Measurements from ENCODE around the gene ASAH2. TPM values are rescaled to one million over a fixed set of nuclear protein-coding genes. Genes with fewer than 3 reads are reported as not detected.
"Not testable (repeated sequence)": the region's sequence is repeated elsewhere in the genome, so short reads cannot be mapped to it uniquely, and the experiment has no call there.

ASAH2 gene
- total RNA-seq, 4 donors from 2014 or later: 0.76 to 1.6 TPM; not detected in 2

DNA sequence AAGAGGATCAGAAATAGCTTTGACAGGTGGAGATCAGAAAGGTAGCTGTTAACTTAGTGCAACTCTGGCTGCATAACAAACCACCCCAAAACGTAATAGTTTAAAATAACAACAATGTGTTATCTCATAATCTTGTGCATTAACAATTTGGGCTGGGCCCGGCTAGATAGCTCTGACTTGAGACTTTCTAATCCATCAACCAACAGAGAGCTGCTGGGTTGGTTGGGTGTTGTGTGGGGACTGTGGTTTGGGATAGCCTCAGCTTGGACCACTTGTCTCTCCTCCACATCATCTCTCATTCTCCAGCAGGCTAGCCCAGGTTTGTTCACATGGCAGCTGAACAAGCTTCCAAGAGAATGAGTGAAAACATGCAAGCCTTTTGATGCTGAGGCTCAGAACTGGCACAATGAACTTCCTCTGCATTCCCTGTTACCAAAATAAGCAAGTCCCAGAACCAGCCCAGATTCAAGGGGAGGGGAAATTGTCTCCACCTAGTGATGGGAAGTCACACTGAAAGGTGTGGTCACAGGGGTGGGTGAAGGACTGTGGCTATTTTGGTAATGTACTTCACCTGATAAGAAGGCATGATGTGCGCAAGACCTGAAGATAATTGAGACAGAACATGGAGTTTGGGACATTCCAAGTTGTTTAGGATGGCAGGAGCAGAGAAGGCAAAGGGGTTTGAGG is 20.4 kb upstream of the ASAH2 start:
- no peaks in the 10 kb centered on the region for H3K9me3 ChIP-seq
- H3K27ac ChIP-seq: no peak overlapping the region
- no peak for TF ChIP-seq POLR2A (IDR thresholded peaks at IDR 0.05)
- TF ChIP-seq, protein P1, sequence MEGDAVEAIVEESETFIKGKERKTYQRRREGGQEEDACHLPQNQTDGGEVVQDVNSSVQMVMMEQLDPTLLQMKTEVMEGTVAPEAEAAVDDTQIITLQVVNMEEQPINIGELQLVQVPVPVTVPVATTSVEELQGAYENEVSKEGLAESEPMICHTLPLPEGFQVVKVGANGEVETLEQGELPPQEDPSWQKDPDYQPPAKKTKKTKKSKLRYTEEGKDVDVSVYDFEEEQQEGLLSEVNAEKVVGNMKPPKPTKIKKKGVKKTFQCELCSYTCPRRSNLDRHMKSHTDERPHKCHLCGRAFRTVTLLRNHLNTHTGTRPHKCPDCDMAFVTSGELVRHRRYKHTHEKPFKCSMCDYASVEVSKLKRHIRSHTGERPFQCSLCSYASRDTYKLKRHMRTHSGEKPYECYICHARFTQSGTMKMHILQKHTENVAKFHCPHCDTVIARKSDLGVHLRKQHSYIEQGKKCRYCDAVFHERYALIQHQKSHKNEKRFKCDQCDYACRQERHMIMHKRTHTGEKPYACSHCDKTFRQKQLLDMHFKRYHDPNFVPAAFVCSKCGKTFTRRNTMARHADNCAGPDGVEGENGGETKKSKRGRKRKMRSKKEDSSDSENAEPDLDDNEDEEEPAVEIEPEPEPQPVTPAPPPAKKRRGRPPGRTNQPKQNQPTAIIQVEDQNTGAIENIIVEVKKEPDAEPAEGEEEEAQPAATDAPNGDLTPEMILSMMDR (IDR thresholded peaks at IDR 0.05): no peak
- DNase-seq: no peak
- H3K36me3 ChIP-seq: no peaks in the 10 kb centered on the region
- intact Hi-C loops (cut with DNase I; ENCODE audit: low total_unique reads): no loop called here
- no peaks in the 10 kb centered on the region for H3K4me1 ChIP-seq
- H3K27me3 ChIP-seq: no peaks in the 10 kb centered on the region
- H3K4me3 ChIP-seq: no peak overlapping the region

DNA sequence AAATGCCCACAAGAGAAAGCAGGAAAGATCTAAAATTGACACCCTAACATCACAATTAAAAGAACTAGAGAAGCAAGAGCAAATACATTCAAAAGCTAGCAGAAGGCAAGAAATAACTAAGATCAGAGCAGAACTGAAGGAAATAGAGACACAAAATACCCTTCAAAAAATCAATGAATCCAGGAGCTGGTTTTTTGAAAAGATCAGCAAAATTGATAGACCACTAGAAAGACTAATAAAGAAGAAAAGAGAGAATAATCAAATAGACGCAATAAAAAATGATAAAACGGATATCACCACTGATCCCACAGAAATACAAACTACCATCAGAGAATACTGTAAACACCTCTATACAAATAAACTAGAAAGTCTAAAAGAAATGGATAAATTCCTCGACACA is 16.6 kb upstream of the ASAH2 start:
- H3K4me1 ChIP-seq; H3K9me3 ChIP-seq; H3K27me3 ChIP-seq; H3K36me3 ChIP-seq; H3K27ac ChIP-seq; intact Hi-C loops (cut with DNase I; ENCODE audit: low total_unique reads); H3K4me3 ChIP-seq; DNase-seq: not testable (repeated sequence)

DNA sequence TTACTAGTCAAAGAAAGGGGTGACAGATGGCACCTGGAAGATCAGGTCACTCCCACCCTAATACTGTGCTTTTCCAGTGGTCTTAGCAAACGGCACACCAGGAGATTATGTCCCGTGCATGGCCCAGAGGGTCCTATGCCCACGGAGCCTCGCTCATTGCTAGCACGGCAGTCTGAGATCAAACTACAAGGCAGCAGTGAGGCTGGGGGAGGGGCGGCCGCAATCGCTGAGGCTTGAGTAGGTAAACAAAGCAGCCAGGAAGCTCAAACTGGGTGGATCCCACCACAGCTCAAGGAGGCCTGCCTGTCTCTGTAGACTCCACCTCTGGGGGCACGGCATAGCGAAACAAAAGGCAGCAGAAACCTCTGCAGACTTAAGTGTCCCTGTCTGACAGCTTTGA is 11.3 kb upstream of the ASAH2 start:
- DNase-seq: not testable (repeated sequence)

DNA sequence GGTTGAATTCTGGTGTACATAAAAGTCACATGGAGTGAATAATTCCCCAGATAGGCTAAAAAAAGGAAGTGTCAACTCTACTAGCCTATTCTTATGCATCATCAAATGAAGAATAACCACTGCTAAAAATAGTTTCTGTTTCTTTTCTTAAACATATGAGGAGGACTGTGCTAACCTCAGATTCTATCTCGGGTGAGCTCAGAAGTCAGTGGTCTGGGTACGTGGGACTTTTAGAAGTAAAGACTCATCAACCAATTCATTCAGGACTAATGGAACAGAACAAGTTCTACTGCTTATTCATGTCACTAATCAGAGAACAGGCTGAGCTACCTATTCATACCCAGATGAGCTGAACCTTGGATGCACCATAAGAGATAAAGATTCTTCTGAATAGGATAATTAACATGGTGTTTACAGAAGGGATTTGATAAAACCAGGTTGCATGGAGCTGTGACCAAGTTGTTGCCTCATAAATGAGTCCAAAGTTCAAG is 9.5 kb upstream of the ASAH2 start:
- H3K36me3 ChIP-seq: no peaks in the 10 kb centered on the region
- TF ChIP-seq, protein P1 (IDR thresholded peaks at IDR 0.05): no peak
- no peak for TF ChIP-seq POLR2A (IDR thresholded peaks at IDR 0.05)

More for the DNA sequence above, 11.3 kb upstream of the ASAH2 start:
- H3K27ac ChIP-seq; H3K27me3 ChIP-seq; H3K9me3 ChIP-seq; H3K4me1 ChIP-seq; H3K36me3 ChIP-seq; intact Hi-C loops (cut with DNase I; ENCODE audit: low total_unique reads); H3K4me3 ChIP-seq: not testable (repeated sequence)

DNA sequence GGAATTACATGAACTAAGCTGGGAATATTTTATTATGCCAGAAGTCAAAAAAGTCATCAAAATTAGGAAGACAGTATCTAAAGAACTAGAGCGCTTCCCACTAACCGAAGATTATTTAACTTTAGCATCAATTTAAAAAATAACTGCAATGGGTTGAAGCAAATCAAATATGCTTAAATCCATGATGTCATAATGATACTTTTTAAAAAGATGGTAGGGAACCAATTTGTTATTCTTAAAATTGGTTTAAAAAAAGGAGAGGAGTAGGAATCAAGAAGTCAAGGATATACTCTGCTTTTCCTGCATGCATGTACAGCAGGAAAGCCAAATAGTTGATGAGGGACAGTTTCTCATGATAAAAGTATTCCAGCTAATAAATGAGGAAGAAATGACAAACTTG is 3.2 kb upstream of the ASAH2 start:
- no peaks in the 10 kb centered on the region for H3K36me3 ChIP-seq
- DNase-seq: no peak
- no peaks in the 10 kb centered on the region for H3K4me1 ChIP-seq
- intact Hi-C loops (cut with DNase I; ENCODE audit: low total_unique reads): no loop called here
- no peak overlapping the region for H3K27ac ChIP-seq
- no peaks in the 10 kb centered on the region for H3K9me3 ChIP-seq
- H3K27me3 ChIP-seq: no peaks in the 10 kb centered on the region
- TF ChIP-seq, protein P1 (IDR thresholded peaks at IDR 0.05): no peak
- no peak for TF ChIP-seq POLR2A (IDR thresholded peaks at IDR 0.05)
- H3K4me3 ChIP-seq: no peak overlapping the region

More for the DNA sequence above, 9.5 kb upstream of the ASAH2 start:
- H3K9me3 ChIP-seq: no peaks in the 10 kb centered on the region
- no peaks in the 10 kb centered on the region for H3K27me3 ChIP-seq
- H3K4me1 ChIP-seq: no peaks in the 10 kb centered on the region
- intact Hi-C loops (cut with DNase I; ENCODE audit: low total_unique reads): no loop called here
- no peak for DNase-seq
- H3K27ac ChIP-seq: no peak overlapping the region
- no peak overlapping the region for H3K4me3 ChIP-seq

DNA sequence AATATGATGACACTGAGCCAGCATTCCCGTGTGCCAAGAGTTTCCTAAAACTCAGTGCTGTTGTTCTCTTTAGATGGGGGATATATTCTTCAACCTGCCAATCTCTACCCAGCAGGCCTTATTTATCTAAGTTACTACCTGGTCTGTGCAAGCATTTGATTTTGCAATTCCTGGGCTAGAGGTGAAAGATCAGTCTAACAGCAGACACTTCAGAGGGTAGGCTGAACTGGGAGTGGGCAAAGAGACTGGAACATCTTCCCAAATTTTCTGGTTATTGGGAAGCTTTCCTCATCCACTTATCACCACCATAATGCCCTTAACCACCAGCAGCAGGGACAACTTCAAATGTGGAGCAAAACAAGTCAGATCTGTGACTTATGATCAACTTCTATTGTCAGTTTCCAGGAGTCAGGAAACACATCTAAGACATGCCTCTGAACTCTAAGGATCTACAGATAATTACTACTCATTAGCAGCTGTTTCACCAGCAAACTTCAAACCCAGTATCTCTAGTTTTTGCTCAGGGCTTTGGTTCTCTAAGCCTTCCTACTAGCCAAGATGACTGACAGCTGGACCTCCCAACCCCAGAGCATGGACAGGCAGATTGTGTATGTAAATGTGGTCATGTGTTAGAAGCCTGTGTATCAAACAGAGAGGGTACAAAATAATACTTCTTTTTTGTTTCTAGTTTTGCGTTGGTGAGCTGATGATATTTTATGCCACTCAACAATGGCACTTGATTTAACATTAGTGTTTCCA is 1.0 kb downstream of the ASAH2 start:
- no peak overlapping the region for H3K4me3 ChIP-seq
- intact Hi-C loops (cut with DNase I; ENCODE audit: low total_unique reads): no loop called here
- no peak for DNase-seq
- no peaks in the 10 kb centered on the region for H3K9me3 ChIP-seq
- H3K36me3 ChIP-seq: no peaks in the 10 kb centered on the region
- H3K27ac ChIP-seq: no peak overlapping the region
- H3K4me1 ChIP-seq: no peaks in the 10 kb centered on the region
- no peaks in the 10 kb centered on the region for H3K27me3 ChIP-seq
- TF ChIP-seq POLR2A (IDR thresholded peaks at IDR 0.05): no peak
- TF ChIP-seq, protein P1 (IDR thresholded peaks at IDR 0.05): no peak
